Renal pelvis (tissue), 4 donors: ENCODE data around the gene DNASE1L2. TPM values are rescaled to one million over a fixed set of nuclear protein-coding genes. Genes with fewer than 3 reads are reported as not detected.

ENCODE experiments used
- DNase-seq: peaks from one replicate; pipeline ENCODE4 v3.0.0-alpha.2; 2013
- polyA plus RNA-seq, 3 donors: library from polyadenylated mRNA; unstranded; fragments of 120-200 nt; gene quantifications; one replicate each; pipeline ENCODE4 v1.2.1, GENCODE V29; 2013; ENCODE audit not compliant: insufficient read length in 3 of 3

Gene DNASE1L2
- polyA plus RNA-seq, 3 donors, result 0.84 to 1.7 (median 1.6) TPM

- no peak for DNase-seq
These were observed 48.7 kb downstream of the DNASE1L2 start for GRCh38 chr16:2284797-2285576.

- no peak for DNase-seq
These were observed 49.5 kb downstream of the DNASE1L2 start for GRCh38 chr16:2285731-2286191.

GRCh38 chr16:2286550-2286949 is 50.3 kb downstream of the DNASE1L2 start:
- no peak for DNase-seq

DNA sequence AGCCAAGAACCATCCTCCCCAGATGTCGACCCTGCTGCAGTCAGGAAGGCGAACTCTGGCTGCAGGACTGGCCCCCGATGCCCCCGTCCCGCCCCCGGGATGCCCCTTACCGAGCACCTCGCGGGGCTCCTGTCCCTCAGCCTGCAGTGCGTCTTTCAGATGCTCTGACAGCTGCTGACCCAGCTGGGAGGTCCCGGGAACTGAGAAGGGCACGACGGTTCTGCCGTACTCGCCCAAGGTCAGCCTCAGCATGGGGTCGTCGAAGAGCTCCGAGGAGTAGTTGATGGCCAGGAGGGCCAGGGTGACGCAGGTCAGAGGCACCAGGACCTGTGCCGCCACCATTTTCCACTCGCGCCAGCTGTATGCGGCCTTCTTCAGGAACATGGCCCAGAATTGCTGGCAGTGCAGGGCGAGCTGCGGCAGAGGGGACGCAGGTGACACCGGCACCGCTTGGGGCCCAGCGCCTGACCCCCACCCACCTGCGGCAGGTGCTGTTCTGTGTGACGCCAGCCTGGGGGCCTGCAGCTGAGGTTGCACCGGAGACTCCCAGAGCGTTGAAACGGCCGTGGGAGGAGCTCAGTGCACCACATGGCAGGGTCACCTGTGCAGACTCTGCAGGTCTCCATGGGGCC is 51.8 kb downstream of the DNASE1L2 start:
- DNase-seq, result no peak

Other genes starting within 250 kb of the DNASE1L2 start
- 1 to 10 TPM; 1.5 to 2.4 (median 2.1) TPM for gene SYNGR3, start 246.5 kb upstream of the DNASE1L2 start, polyA plus RNA-seq
- gene ZNF598, start 226.6 kb upstream of the DNASE1L2 start, polyA plus RNA-seq, result 10 to 100 TPM; 21.4 to 30.9 (median 25.0) TPM
- gene NPW, start 216.7 kb upstream of the DNASE1L2 start, polyA plus RNA-seq, result 10 to 100 TPM in 2 of 3 donors, 1 to 10 TPM in 1; 4.5 to 14.3 (median 12.0) TPM
- gene NHERF2, start 209.5 kb upstream of the DNASE1L2 start, polyA plus RNA-seq, result 100 to 1,000 TPM; 116 to 169 (median 155) TPM
- 10 to 100 TPM; 19.7 to 26.7 (median 26.2) TPM for gene NTHL1, start 188.6 kb upstream of the DNASE1L2 start, polyA plus RNA-seq
- 100 to 1,000 TPM; 141 to 174 (median 162) TPM for gene TSC2, start 188.5 kb upstream of the DNASE1L2 start, polyA plus RNA-seq
- 100 to 1,000 TPM in 2 of 3 donors, 10 to 100 TPM in 1; 96.5 to 119 (median 115) TPM for gene PKD1, start 100.5 kb upstream of the DNASE1L2 start, polyA plus RNA-seq
- 1 to 10 TPM; 3.0 to 6.0 (median 3.1) TPM for gene RAB26, start 87.8 kb upstream of the DNASE1L2 start, polyA plus RNA-seq
- gene TRAF7, start 80.7 kb upstream of the DNASE1L2 start, polyA plus RNA-seq, result 10 to 100 TPM; 56.1 to 61.1 (median 60.6) TPM
- gene CASKIN1, start 39.8 kb upstream of the DNASE1L2 start, polyA plus RNA-seq, result 1 to 10 TPM; 1.8 to 2.6 (median 1.9) TPM
- gene MLST8, start 31.0 kb upstream of the DNASE1L2 start, polyA plus RNA-seq, result 10 to 100 TPM; 48.8 to 57.6 (median 55.2) TPM
- gene BRICD5, start 25.6 kb upstream of the DNASE1L2 start, polyA plus RNA-seq, result 10 to 100 TPM in 1 of 3 donors, 1 to 10 TPM in 2; 6.6 to 11.8 (median 9.4) TPM
- gene PGP, start 21.6 kb upstream of the DNASE1L2 start, polyA plus RNA-seq, result 10 to 100 TPM; 15.1 to 18.8 (median 17.8) TPM
- gene E4F1, start 12.9 kb upstream of the DNASE1L2 start, polyA plus RNA-seq, result 10 to 100 TPM; 19.8 to 26.3 (median 23.3) TPM
- gene ECI1, start 15.1 kb downstream of the DNASE1L2 start, polyA plus RNA-seq, result 10 to 100 TPM; 76.6 to 90.9 (median 81.6) TPM
- gene RNPS1, start 31.7 kb downstream of the DNASE1L2 start, polyA plus RNA-seq, result 100 to 1,000 TPM; 207 to 240 (median 216) TPM
- gene ABCA3, start 104.3 kb downstream of the DNASE1L2 start, polyA plus RNA-seq, result 1 to 10 TPM; 6.6 to 7.8 (median 7.5) TPM
- 10 to 100 TPM; 12.6 to 15.4 (median 13.2) TPM for gene CCNF, start 193.0 kb downstream of the DNASE1L2 start, polyA plus RNA-seq
- 10 to 100 TPM; 11.3 to 14.2 (median 13.7) TPM for gene TEDC2, start 223.7 kb downstream of the DNASE1L2 start, polyA plus RNA-seq
- gene NTN3, start 234.9 kb downstream of the DNASE1L2 start, polyA plus RNA-seq, result 1 to 10 TPM; 2.4 to 4.3 (median 3.8) TPM
- 10 to 100 TPM; 16.1 to 25.1 (median 24.0) TPM for gene TBC1D24, start 238.7 kb downstream of the DNASE1L2 start, polyA plus RNA-seq